GM12874 (cell line): ENCODE data around the gene INPP5E.

Experiments
- TF ChIP-seq, protein P1 (sequence below): IDR thresholded peaks from 2 replicates; pipeline ENCODE4 v1.5.1; 2011; ENCODE audit warnings: low read depth, mild to moderate bottlenecking, control low read depth, low read length, moderate library complexity; ENCODE audit not compliant: insufficient read depth

Gene INPP5E

DNA sequence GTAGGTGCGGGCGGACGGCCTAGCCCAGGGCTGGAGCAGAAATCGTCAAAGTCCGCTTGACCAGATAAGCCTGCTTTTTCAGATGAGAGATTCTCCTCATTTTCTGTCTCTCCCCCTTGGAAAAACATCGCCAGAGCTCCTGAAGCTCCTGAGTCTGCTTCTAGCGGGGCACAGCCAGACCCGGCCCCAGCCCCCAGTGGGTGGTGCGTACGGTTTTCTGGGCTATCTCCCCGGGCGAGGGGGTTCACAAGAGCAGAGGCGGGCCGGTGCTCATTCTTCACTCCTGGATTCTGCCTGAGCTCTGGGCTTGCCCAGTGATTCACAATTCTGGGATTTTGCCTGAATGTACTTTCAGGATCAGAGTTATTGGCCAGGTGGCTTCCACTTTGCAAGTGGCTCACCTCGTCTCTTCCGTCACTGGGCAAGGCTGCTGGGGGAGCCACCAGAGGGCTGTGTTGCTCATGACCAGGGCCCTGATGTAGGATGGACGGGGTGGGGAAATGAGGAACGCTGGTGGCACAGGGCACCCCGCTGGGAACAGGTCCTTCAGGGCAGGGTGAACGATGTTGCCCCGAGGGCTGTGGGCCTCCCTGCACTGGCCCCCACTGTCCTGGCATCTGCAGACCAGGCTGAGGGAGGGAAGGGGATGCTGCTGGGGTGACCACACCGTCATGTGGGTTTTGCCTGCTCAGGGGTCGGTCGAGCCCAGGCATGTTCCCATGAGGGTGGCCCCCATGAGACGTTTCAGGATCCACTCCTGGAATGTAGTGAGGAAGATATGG is 36.9 kb upstream of the INPP5E start:
- TF ChIP-seq, protein P1, sequence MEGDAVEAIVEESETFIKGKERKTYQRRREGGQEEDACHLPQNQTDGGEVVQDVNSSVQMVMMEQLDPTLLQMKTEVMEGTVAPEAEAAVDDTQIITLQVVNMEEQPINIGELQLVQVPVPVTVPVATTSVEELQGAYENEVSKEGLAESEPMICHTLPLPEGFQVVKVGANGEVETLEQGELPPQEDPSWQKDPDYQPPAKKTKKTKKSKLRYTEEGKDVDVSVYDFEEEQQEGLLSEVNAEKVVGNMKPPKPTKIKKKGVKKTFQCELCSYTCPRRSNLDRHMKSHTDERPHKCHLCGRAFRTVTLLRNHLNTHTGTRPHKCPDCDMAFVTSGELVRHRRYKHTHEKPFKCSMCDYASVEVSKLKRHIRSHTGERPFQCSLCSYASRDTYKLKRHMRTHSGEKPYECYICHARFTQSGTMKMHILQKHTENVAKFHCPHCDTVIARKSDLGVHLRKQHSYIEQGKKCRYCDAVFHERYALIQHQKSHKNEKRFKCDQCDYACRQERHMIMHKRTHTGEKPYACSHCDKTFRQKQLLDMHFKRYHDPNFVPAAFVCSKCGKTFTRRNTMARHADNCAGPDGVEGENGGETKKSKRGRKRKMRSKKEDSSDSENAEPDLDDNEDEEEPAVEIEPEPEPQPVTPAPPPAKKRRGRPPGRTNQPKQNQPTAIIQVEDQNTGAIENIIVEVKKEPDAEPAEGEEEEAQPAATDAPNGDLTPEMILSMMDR, result no peak

DNA sequence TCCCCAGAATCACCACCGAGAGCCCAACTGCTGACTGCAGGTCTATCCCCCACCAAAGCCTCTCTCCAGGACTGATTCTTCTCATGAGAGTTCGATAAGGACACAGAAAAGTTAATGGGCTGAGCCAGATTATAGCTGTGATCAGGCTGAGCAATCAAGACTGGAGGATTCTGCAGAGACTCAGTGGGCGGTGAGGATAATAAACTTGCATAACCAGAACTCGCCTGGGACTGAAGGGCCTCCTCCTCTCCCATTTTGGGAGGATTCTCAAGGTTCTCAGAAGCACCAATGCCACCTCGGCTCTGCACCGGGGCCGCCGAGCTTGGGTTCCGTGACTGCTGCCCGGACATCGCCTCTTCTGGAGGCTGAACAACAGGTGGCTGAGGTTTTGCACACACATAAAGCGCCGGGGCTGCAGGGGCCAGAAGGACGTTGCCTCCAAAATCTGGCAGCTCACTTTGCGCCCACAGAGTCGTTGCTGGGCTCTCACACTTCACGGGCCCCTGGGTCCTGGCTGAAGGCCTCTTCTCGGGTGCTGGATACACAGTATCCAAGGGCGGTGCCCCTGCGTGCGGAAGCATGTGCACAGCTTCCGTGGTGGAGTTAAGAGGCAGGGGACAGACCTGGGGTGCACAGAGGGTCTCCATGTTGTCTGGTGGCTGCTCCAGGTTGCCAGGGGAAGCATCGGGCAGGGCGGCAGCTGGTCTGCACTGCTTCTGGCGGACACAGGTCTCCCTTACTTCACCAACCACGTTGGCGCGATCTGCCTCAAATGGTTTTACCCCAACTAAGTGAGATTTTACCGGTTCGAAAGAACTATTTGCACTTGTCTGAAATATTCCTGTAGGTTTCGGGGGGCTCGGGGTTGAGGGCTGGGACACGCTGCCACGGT is 35.6 kb upstream of the INPP5E start:
- TF ChIP-seq, protein P1, result no peak

DNA sequence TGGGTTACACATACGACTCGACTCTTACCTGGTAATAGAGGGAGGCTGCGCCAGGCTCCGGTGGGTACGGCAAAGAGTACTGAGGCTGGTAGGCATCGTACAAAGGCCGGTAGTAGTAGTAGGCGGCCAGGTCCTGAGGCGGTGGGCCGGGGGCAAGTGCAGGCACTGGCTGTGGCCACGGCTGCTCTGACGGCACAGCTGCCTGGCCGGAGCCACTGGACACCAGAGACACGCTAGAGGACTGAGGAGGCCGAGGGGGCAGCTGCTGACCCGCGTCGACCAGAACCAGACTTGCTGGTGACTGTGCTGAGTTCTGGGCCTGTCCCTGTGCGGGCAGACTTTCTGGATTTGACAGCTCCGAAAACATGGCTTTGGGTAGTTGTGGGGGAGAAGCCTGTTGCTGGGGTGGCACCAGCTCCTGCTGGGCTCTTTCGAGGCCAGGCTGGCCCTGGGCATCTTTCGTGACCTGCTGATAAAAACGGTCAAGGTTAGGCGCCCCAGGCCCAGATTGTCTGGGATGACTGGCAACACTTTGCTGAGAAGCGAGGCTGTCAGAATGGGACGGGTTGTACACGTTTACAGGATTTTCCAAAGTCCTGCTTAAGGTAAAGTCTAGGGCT is 34.5 kb upstream of the INPP5E start:
- TF ChIP-seq, protein P1, result no peak

DNA sequence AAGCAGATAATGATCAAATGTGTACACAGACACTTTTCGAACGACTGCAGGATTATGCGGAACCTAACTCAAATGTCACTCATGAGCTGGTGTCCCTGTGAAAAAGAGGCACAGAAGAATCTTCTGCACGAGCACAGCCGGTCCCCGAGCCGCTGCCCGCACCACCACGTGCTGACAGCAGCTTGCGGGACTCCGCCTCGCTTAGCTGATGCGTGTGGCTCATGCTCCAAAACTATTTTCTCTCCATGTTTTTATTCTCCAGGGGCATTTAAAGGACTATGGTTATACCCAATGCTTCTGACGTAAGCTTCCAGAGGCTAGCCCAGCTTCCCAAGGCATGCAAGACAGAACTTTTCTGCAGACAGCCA is 33.7 kb upstream of the INPP5E start:
- TF ChIP-seq, protein P1, result no peak

DNA sequence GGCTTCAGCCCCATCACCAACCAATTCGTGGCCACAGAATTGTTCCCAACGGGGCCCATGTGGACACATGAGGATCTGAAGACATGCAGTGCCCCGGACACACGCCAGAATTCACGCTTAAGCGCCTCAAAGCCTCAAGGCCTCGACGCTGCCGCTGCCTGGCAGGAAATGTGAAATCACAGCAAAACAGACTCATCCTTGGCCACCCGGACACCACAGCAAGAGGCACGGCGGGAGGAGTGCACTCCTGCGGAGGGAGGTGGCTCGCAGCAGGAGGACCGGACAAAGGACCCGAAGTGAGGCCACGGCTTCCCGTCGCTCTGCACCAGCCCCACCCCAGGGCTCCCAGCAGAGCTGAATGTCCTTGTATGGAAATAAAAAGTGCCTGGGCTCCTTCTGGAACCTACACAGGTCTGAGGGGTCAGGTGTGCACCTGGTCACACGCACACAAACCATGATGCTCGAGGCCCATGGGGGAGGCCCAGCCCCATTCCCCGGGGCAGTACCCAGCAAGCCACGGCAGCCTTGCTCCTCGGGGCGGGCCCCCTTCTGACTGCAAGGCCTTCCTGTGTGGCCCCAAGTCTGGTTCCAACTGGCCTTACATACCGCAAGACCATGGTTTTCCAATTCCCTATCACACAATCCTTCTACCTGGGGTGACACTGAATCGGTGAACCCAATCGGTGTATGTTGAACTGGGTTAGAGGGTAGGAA is 33.2 kb upstream of the INPP5E start:
- TF ChIP-seq, protein P1, result no peak

DNA sequence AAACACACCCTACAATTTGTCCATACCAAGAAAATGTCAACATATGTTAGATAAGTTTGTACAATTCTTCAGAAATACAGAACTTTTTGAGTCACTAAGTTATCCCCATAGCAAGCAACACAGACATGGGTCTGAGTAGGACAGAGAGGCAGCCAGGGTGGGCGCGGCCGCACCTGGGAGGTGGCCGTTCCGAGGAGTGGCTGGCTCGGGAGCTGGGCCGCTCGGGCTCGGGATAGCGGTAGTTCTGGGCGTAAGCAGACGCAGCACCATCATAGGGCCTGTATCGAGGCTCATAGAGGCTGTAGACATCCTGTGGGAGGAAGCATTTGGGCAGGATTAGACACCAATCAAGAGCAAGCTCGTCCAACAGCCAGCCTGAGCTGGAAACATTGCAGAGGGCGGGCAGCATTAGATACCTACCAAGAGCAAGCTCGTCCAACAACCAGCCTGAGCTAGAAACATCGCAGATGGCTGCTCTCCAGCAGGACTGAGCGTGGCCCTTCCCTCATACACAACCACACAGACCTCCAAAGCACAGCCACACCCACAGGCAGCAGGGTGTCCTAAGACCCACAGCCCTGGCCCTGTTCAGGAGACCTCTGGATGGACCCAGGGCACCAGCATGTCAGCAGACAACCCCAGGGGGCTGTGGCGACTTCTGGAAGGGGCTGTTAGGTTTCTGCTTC is 32.3 kb upstream of the INPP5E start:
- TF ChIP-seq, protein P1, result no peak
